ENCODE results near the gene WDR88. TPM values are rescaled to one million over a fixed set of nuclear protein-coding genes. Genes with fewer than 3 reads are reported as not detected.

Gene WDR88
- total RNA-seq, 1 donor from 2014 or later = not detected

GRCh38 chr19:33086955-33087354 is 45.0 kb upstream of the WDR88 start:
- no peak overlapping the region for H2AFZ ChIP-seq (ENCODE audit: low read depth, low read length)
- Mint-ChIP-seq H3K4me1 (ENCODE audit: low read depth, unreplicated experiment) (no peaks in the 10 kb centered on the region), H3K36me3 (ENCODE audit: low read depth, unreplicated experiment) (peaks cover 3% of the 10 kb centered on the region), H3K4me3 (ENCODE audit: unreplicated experiment) (no peak overlapping the region), H3K27ac (ENCODE audit: unreplicated experiment) (no peak overlapping the region), H3K9me3 (ENCODE audit: unreplicated experiment) (no peaks in the 10 kb centered on the region), H3K27me3 (ENCODE audit: low read depth, unreplicated experiment) (no peaks in the 10 kb centered on the region)
- peaks cover 3% of the 10 kb centered on the region for H3K36me3 ChIP-seq (ENCODE audit: insufficient read depth, low read length)
- H3K9ac ChIP-seq (ENCODE audit: low read length) = no peak overlapping the region
- no peaks in the 10 kb centered on the region for H4K20me1 ChIP-seq (ENCODE audit: insufficient read depth, low read length)
- FAIRE-seq = no peak
- H3K4me1 ChIP-seq (ENCODE audit: insufficient read depth, low read length) = peaks cover 3% of the 10 kb centered on the region
- TF ChIP-seq EZH2 (IDR thresholded peaks at IDR 0.05; ENCODE audit: insufficient read depth, low read length) = no peak
- TF ChIP-seq CTCF (IDR thresholded peaks at IDR 0.05; ENCODE audit: insufficient read depth, low read depth, low read length) = no peak
- no peak overlapping the region for H3K4me2 ChIP-seq (ENCODE audit: low read length)
- no peaks in the 10 kb centered on the region for H3K27me3 ChIP-seq (ENCODE audit: insufficient read depth, low read length)
- no peak for DNase-seq (ENCODE audit: low read depth)
- H3K4me3 ChIP-seq (ENCODE audit: insufficient read depth, low read depth, low read length) = no peak overlapping the region
- H3K79me2 ChIP-seq (ENCODE audit: insufficient read depth, low read length) = peaks cover 7% of the 10 kb centered on the region
- no peak overlapping the region for H3K27ac ChIP-seq (ENCODE audit: low read depth, low read length)
- H3K9me3 ChIP-seq (ENCODE audit: insufficient read depth, low read depth, low read length) = no peaks in the 10 kb centered on the region

- H3K4me3 ChIP-seq (ENCODE audit: insufficient read depth, low read depth, low read length) = no peak overlapping the region
- Mint-ChIP-seq H3K27me3 (ENCODE audit: low read depth, unreplicated experiment) (no peaks in the 10 kb centered on the region), H3K4me1 (ENCODE audit: low read depth, unreplicated experiment) (no peaks in the 10 kb centered on the region), H3K4me3 (ENCODE audit: unreplicated experiment) (no peak overlapping the region), H3K9me3 (ENCODE audit: unreplicated experiment) (no peaks in the 10 kb centered on the region), H3K27ac (ENCODE audit: unreplicated experiment) (no peak overlapping the region), H3K36me3 (ENCODE audit: low read depth, unreplicated experiment) (peaks cover 10% of the 10 kb centered on the region)
- H4K20me1 ChIP-seq (ENCODE audit: insufficient read depth, low read length) = no peaks in the 10 kb centered on the region
- no peaks in the 10 kb centered on the region for H3K4me1 ChIP-seq (ENCODE audit: insufficient read depth, low read length)
- H2AFZ ChIP-seq (ENCODE audit: low read depth, low read length) = no peak overlapping the region
- no peaks in the 10 kb centered on the region for H3K27me3 ChIP-seq (ENCODE audit: insufficient read depth, low read length)
- no peak for TF ChIP-seq EZH2 (IDR thresholded peaks at IDR 0.05; ENCODE audit: insufficient read depth, low read length)
- no peak for TF ChIP-seq CTCF (IDR thresholded peaks at IDR 0.05; ENCODE audit: insufficient read depth, low read depth, low read length)
- H3K27ac ChIP-seq (ENCODE audit: low read depth, low read length) = no peak overlapping the region
- H3K36me3 ChIP-seq (ENCODE audit: insufficient read depth, low read length) = peaks cover 3% of the 10 kb centered on the region
- no peaks in the 10 kb centered on the region for H3K9me3 ChIP-seq (ENCODE audit: insufficient read depth, low read depth, low read length)
- FAIRE-seq (no peak), DNase-seq (ENCODE audit: low read depth) (no peak)
- H3K9ac ChIP-seq (ENCODE audit: low read length) = no peak overlapping the region
- H3K79me2 ChIP-seq (ENCODE audit: insufficient read depth, low read length) = no peaks in the 10 kb centered on the region
- H3K4me2 ChIP-seq (ENCODE audit: low read length) = no peak overlapping the region
These were observed 42.9 kb upstream of the WDR88 start for GRCh38 chr19:33089010-33089409.

GRCh38 chr19:33090179-33090578 is 41.7 kb upstream of the WDR88 start:
- TF ChIP-seq CTCF (IDR thresholded peaks at IDR 0.05; ENCODE audit: insufficient read depth, low read depth, low read length) = no peak
- no peak for TF ChIP-seq EZH2 (IDR thresholded peaks at IDR 0.05; ENCODE audit: insufficient read depth, low read length)

More at GRCh38 chr19:33090179-33090578, 41.7 kb upstream of the WDR88 start:
- Mint-ChIP-seq H3K4me1 (ENCODE audit: low read depth, unreplicated experiment) (no peaks in the 10 kb centered on the region), H3K4me3 (ENCODE audit: unreplicated experiment) (no peak overlapping the region), H3K36me3 (ENCODE audit: low read depth, unreplicated experiment) (peaks cover 13% of the 10 kb centered on the region), H3K27me3 (ENCODE audit: low read depth, unreplicated experiment) (no peaks in the 10 kb centered on the region), H3K9me3 (ENCODE audit: unreplicated experiment) (no peaks in the 10 kb centered on the region), H3K27ac (ENCODE audit: unreplicated experiment) (no peak overlapping the region)
- no peak overlapping the region for H2AFZ ChIP-seq (ENCODE audit: low read depth, low read length)
- no peak overlapping the region for H3K27ac ChIP-seq (ENCODE audit: low read depth, low read length)
- no peaks in the 10 kb centered on the region for H3K9me3 ChIP-seq (ENCODE audit: insufficient read depth, low read depth, low read length)
- no peaks in the 10 kb centered on the region for H3K79me2 ChIP-seq (ENCODE audit: insufficient read depth, low read length)
- no peaks in the 10 kb centered on the region for H4K20me1 ChIP-seq (ENCODE audit: insufficient read depth, low read length)
- H3K4me2 ChIP-seq (ENCODE audit: low read length) = no peak overlapping the region
- no peak overlapping the region for H3K4me3 ChIP-seq (ENCODE audit: insufficient read depth, low read depth, low read length)
- no peaks in the 10 kb centered on the region for H3K27me3 ChIP-seq (ENCODE audit: insufficient read depth, low read length)
- H3K9ac ChIP-seq (ENCODE audit: low read length) = no peak overlapping the region
- FAIRE-seq = no peak
- H3K36me3 ChIP-seq (ENCODE audit: insufficient read depth, low read length) = peaks cover 7% of the 10 kb centered on the region
- no peak for DNase-seq (ENCODE audit: low read depth)
- no peaks in the 10 kb centered on the region for H3K4me1 ChIP-seq (ENCODE audit: insufficient read depth, low read length)

Data from astrocyte (in vitro differentiated cells and primary cell).